ENCODE data around the gene SLC41A2. TPM values are rescaled to one million over a fixed set of nuclear protein-coding genes. Genes with fewer than 3 reads are reported as not detected.

SLC41A2 gene
- total RNA-seq, 2 donors from 2014 or later, result 2.9 TPM

DNA sequence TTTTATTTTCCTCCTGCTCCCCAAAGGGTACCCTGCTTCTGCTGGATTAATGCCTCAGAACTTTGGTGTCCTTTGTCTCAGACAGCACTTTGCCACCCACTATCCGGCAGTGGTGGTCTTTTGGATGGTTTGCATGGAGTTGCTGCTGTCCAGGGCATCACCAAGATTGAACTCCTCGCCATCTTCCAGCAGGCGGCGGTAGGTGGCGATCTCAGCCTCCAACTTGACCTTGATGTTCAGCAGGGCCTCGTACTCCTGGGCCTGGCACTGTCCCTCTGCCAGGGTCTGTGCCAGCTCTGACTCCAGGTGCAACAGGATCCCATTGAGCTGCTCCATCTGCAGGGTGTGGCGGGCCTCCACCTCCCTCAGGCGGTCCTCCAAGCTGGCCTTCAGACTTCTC is 18.6 kb upstream of the SLC41A2 start:
- H3K4me3 Mint-ChIP-seq, result no peak overlapping the region
- no peak overlapping the region for H3K27ac Mint-ChIP-seq
- no peak for DNase-seq
- H3K4me1 Mint-ChIP-seq, result no peaks in the 10 kb centered on the region
- H3K36me3 Mint-ChIP-seq (ENCODE audit: low read depth), result no peaks in the 10 kb centered on the region
- H3K9me3 ChIP-seq (ENCODE audit: control insufficient read depth, low read length, poor library complexity, severe bottlenecking), result no peaks in the 10 kb centered on the region
- H3K27me3 Mint-ChIP-seq, result no peaks in the 10 kb centered on the region
- ATAC-seq, result no peak

DNA sequence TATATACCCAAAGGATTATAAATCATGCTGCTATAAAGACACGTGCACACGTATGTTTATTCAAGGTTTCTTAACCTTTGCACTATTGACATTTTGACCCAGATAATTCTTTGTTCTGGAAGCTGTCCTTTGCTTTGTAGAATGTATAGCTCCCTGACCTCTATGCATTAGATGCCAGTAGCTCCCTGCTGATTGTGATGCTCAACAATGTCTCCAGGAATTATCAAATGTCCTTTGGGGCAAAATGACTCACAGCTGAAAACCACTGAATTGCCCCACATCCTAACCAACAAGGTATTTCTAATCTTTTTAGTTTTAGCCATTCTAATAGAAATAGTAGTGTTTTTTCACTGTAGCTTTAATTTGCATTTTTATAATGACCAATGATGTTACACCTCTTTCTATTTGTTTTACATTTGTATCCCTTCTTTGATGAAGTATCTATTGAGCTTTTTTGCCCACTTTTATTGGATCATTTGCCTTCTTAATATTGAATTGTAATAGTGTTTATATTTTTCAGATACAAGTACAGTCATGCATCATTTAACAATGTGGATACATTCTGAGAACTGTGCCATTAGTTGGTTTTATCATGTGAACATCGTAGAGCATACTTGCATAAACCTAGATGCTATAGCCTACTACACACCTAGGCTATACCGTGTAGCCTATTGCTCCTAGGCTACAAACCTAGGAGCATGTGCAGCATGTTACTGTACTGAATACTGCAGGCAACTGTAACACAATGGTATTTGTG is 17.7 kb upstream of the SLC41A2 start:
- Mint-ChIP-seq H3K4me1 (no peaks in the 10 kb centered on the region), H3K27me3 (no peaks in the 10 kb centered on the region), H3K4me3 (no peak overlapping the region), H3K27ac (no peak overlapping the region), H3K36me3 (ENCODE audit: low read depth) (no peaks in the 10 kb centered on the region)
- no peaks in the 10 kb centered on the region for H3K9me3 ChIP-seq (ENCODE audit: control insufficient read depth, low read length, poor library complexity, severe bottlenecking)
- DNase-seq, result no peak
- no peak for ATAC-seq

DNA sequence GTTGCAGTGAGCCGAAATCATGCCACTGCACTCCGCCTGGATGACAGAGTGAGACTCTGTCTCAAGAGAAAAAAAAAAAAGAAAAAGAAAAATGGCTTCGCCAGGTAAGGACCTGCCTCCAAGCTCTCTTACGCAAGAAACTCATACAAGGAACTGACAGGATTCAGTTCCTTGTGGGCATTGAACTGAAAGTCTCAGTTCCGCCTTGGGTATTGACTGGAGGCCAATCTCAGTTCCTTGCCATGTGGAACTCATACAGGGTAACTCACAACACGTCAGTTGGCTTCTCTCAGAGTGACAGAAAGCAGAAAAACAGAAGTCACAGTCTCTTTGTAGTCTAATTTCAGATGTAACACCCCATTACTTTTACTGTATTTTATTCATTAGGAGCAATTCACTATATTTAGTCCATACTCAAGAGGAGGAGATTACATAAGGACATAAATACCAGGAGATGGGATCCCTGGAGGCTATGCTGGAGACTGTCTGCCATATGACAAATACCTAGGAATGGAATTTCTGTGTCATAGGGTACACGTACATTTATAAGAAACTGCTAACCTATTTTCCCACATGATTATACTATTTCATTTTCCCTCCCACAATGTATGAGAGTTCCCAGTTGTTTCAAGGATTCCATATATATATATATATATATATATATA is 16.7 kb upstream of the SLC41A2 start:
- DNase-seq, result no peak
- Mint-ChIP-seq H3K4me1 (no peaks in the 10 kb centered on the region), H3K27me3 (no peaks in the 10 kb centered on the region), H3K4me3 (no peak overlapping the region), H3K27ac (no peak overlapping the region), H3K36me3 (ENCODE audit: low read depth) (no peaks in the 10 kb centered on the region)
- peak; percentile 79 for ATAC-seq
- no peaks in the 10 kb centered on the region for H3K9me3 ChIP-seq (ENCODE audit: control insufficient read depth, low read length, poor library complexity, severe bottlenecking)

DNA sequence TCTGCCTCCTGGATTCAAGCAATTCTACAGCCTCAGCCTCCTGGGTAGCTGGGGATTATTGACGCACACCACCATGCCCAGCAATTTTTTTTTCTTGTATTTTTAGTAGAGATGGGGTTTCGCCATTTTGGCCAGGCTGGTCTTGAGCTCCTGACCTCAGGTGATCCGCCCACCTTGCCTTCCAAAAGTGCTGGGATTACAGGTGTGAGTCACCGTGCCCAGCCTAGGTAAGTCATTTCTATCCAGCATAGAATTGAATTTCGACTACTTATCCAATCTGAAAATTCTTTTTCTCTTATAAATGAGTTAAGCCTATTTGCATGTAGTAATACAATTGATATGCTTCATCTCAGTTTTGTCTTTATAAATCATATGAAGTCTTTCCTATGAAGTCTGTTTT is 15.2 kb upstream of the SLC41A2 start:
- Mint-ChIP-seq H3K4me1 (no peaks in the 10 kb centered on the region), H3K36me3 (ENCODE audit: low read depth) (no peaks in the 10 kb centered on the region), H3K27me3 (no peaks in the 10 kb centered on the region), H3K27ac (no peak overlapping the region), H3K4me3 (no peak overlapping the region)
- no peaks in the 10 kb centered on the region for H3K9me3 ChIP-seq (ENCODE audit: control insufficient read depth, low read length, poor library complexity, severe bottlenecking)
- no peak for ATAC-seq
- no peak for DNase-seq

DNA sequence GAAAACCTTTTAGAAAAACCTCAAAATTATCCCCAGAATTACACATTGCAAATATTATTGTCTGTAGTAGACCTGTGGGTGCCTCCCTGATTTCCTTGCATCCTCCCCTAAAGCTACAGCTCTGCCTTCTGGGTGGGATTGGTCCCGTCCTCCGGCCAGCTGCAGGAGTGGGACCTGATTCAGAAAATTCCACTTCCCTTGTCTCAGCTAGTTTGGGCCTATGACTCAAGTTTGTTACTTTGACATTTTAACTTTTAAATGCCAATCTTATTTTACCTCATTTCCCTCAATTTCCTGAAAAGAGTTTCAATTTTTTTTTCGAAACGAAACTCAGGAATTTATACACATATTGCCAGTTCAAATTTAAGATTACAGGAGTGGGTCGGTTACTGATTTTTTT is 13.2 kb upstream of the SLC41A2 start:
- Mint-ChIP-seq H3K27me3 (no peaks in the 10 kb centered on the region), H3K27ac (no peak overlapping the region), H3K36me3 (ENCODE audit: low read depth) (no peaks in the 10 kb centered on the region), H3K4me3 (no peak overlapping the region), H3K4me1 (no peaks in the 10 kb centered on the region)
- no peaks in the 10 kb centered on the region for H3K9me3 ChIP-seq (ENCODE audit: control insufficient read depth, low read length, poor library complexity, severe bottlenecking)
- DNase-seq, result no peak
- ATAC-seq, result no peak

DNA sequence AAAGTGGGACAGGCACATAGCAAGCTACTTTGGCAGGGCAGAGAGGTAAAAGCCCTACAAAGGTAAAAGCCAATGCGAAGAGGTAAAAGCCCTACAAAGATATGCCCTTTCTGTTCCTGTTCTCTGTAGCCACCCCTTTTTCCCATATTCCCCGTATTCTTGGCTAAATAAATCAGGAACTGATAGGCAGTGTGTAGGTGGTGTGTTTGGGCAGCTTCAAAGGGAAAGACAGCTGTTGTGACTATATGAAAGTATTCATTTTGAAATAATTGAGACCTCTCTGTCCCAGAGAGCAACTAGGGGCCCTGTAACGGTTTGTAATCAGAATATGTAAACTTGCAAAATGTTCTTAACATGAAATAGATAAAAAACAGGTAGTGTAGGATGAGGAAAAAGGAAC is 11.3 kb upstream of the SLC41A2 start:
- Mint-ChIP-seq H3K36me3 (ENCODE audit: low read depth) (no peaks in the 10 kb centered on the region), H3K4me3 (no peak overlapping the region), H3K27me3 (peaks cover 7% of the 10 kb centered on the region), H3K27ac (no peak overlapping the region), H3K4me1 (no peaks in the 10 kb centered on the region)
- H3K9me3 ChIP-seq (ENCODE audit: control insufficient read depth, low read length, poor library complexity, severe bottlenecking), result no peaks in the 10 kb centered on the region
- DNase-seq, result no peak
- ATAC-seq, result no peak

DNA sequence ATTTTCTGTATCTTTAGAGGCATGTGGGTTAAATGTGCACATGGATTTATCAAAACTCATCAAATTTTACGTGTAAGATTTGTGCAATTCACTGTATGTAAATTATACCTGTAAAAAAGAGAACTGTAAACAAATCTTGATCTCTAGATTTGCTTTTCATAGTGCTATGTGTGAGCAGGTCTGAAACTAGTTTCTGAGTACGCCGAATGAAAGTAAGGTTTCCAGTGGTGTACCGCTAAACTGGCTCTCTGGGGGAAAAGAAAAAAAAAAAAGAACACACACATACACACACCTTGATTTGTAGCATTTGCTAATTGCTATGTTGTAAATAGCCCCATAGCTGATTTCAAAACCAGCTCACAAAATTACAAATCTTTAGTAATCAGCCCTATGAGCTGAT is 8.6 kb upstream of the SLC41A2 start:
- Mint-ChIP-seq H3K27ac (no peak overlapping the region), H3K4me3 (no peak overlapping the region), H3K27me3 (peaks cover 25% of the 10 kb centered on the region), H3K4me1 (no peaks in the 10 kb centered on the region), H3K36me3 (ENCODE audit: low read depth) (no peaks in the 10 kb centered on the region)
- ATAC-seq (no peak), DNase-seq (no peak)
- no peaks in the 10 kb centered on the region for H3K9me3 ChIP-seq (ENCODE audit: control insufficient read depth, low read length, poor library complexity, severe bottlenecking)

DNA sequence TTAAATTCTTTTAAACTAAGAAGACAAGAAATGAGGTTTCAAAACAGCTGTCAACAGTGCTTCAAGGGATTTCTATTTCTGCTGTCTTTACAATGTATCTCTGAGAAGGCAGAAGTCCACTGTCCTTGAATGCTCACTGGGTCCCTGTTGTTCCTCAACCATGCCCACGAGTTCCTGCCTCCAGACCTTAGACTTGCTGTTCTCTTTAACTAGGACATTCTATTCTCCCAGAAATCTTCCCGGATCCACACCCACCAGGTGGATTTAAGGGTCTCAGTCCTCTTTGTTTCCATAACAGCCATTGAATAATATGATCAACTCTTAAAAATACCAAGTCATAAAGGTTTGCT is 6.7 kb upstream of the SLC41A2 start:
- Mint-ChIP-seq H3K4me3 (no peak overlapping the region), H3K36me3 (ENCODE audit: low read depth) (no peaks in the 10 kb centered on the region), H3K27ac (no peak overlapping the region), H3K4me1 (peaks cover 2% of the 10 kb centered on the region), H3K27me3 (peaks cover 25% of the 10 kb centered on the region)
- H3K9me3 ChIP-seq (ENCODE audit: control insufficient read depth, low read length, poor library complexity, severe bottlenecking), result no peaks in the 10 kb centered on the region
- DNase-seq (no peak), ATAC-seq (no peak)

DNA sequence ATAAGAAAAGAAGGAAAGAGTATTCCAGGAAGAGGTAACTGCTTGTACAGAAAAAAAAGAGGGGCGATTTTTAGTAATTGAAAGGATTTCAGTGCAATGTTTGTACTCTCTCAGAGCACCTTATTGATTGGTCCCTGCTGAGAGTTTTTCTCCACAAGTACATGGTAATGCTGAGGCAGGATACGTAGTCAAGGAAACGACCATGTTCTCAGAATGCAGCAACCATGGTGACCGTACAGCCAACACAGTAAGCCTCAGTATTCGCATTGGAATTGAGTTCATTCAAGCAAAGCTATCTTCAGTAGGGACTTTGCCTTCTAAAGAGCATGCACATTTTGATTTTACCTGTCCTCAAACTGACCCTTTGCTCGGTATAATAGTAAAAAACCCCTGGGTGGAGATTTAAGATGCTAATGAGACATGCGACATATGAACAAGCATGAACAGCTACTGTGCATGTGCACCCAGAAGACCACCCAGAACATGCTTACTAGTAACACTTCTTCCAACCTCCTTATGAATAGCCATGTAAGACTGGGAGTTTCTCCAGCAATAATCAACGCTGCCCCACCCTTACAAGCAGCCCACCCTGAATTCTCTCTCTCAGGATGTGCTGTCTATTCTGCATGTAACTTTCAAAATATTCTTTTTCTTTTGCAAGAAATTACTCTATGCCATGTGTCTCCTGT is 6.2 kb upstream of the SLC41A2 start:
- ATAC-seq, result no peak
- Mint-ChIP-seq H3K36me3 (ENCODE audit: low read depth) (no peaks in the 10 kb centered on the region), H3K27me3 (peaks cover 25% of the 10 kb centered on the region), H3K4me3 (no peak overlapping the region), H3K27ac (no peak overlapping the region), H3K4me1 (peaks cover 5% of the 10 kb centered on the region)
- no peaks in the 10 kb centered on the region for H3K9me3 ChIP-seq (ENCODE audit: control insufficient read depth, low read length, poor library complexity, severe bottlenecking)
- DNase-seq, result no peak

DNA sequence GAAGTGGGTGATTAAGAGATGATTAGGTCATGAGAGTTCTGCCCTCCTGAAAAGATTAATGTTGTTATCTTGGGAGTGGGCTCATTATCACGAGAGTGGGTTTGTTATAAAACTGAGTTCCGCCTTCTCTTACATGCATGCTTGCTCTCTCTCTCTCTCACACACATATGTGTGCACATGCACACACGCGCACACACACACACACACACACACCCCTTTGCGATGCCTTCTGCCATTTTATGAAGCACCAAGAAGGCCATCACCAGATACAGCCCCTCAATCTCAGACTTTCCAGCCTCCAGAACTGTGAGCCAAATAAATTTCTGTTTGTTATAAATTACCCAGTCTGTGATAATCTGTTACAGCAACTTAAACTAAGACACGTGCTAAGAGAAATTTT is 5.7 kb upstream of the SLC41A2 start:
- no peak overlapping the region for H3K4me3 Mint-ChIP-seq
- DNase-seq (no peak), ATAC-seq (no peak)
- peaks cover 9% of the 10 kb centered on the region for H3K4me1 Mint-ChIP-seq
- peaks cover 25% of the 10 kb centered on the region for H3K27me3 Mint-ChIP-seq
- H3K27ac Mint-ChIP-seq, result no peak overlapping the region
- H3K36me3 Mint-ChIP-seq (ENCODE audit: low read depth), result no peaks in the 10 kb centered on the region
- H3K9me3 ChIP-seq (ENCODE audit: control insufficient read depth, low read length, poor library complexity, severe bottlenecking), result no peaks in the 10 kb centered on the region

DNA sequence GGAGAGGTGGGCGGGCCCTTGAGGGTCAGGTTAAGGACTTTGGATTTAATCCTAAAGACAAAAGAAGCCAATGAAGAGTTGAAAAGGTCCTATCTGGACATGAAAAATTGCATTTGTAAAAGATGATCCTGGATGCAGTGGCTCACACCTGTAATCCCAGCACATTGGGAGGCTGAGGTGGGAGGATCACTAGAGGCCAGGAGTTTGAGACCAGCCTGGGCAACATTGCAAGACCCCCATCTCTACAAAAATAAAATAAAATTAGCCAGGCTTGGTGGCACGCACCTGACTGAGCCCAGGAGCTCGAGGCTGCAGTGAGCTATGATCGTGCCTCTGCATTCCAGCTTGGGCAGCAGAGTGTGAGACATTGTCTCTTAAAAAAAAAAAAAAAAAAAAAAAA is 2.4 kb upstream of the SLC41A2 start:
- Mint-ChIP-seq H3K4me3 (no peak overlapping the region), H3K27me3 (peaks cover 25% of the 10 kb centered on the region), H3K4me1 (peaks cover 18% of the 10 kb centered on the region), H3K27ac (no peak overlapping the region), H3K36me3 (ENCODE audit: low read depth) (no peaks in the 10 kb centered on the region)
- DNase-seq (no peak), ATAC-seq (no peak)
- no peaks in the 10 kb centered on the region for H3K9me3 ChIP-seq (ENCODE audit: control insufficient read depth, low read length, poor library complexity, severe bottlenecking)

DNA sequence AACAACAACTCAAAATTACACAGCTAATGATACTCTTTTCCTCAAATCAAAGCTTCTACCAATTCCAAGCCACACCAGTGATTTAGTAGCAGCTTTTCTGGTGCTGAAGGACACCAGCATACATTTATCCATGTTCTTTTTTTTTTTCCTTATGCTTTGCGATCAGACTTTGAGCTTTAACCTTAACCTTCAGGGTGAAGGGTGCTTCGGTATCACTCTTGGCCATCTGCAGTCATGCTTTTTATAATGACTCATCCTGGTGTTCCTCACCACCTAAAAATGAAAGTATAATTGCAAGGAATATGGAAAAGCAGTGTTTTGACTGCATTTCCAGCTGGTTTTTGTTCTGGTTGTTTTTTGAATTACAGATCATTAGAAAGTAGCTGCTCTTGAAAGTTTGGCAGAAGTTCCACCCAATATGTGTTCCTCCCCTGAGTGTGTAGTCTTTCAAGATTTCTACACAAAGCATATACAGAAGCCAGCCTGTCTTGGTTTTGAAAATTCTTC is 1.3 kb upstream of the SLC41A2 start:
- Mint-ChIP-seq H3K27me3 (peaks cover 18% of the 10 kb centered on the region), H3K27ac (peak overlapping the region; percentile 92), H3K36me3 (ENCODE audit: low read depth) (no peaks in the 10 kb centered on the region), H3K4me3 (peak overlapping the region; percentile 52), H3K4me1 (peaks cover 18% of the 10 kb centered on the region)
- H3K9me3 ChIP-seq (ENCODE audit: control insufficient read depth, low read length, poor library complexity, severe bottlenecking), result no peaks in the 10 kb centered on the region
- DNase-seq, result no peak
- no peak for ATAC-seq

DNA sequence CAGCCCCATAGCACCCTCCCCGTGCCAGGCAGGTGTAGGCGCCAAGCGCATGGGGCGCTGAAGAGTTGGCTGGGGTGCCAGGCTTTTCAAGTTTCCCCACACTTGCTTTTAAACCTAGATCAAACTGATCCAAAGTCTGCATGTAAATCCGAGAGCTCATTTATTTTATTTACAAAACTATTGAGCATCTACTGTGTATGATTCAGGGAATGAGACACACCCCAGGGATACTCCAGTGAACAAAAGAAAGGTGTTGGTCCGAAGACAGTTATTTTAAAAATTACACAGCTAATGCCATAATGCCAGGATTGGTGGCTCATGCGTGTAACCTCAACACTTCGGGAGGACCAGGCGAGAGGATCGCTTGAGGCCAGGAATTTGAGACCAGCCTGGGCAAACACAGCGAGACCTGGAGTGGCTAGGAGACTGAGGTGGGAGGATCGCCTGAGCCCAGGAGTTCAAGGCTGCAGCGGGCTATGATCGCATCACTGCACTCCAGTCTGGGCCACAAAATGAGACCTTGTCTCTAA is 780 bp upstream of the SLC41A2 start:
- no peak for ATAC-seq
- Mint-ChIP-seq H3K27ac (peak overlapping the region; percentile 92), H3K27me3 (peaks cover 16% of the 10 kb centered on the region), H3K4me3 (peak overlapping the region; percentile 97), H3K4me1 (peaks cover 20% of the 10 kb centered on the region), H3K36me3 (ENCODE audit: low read depth) (no peaks in the 10 kb centered on the region)
- DNase-seq, result no peak
- no peaks in the 10 kb centered on the region for H3K9me3 ChIP-seq (ENCODE audit: control insufficient read depth, low read length, poor library complexity, severe bottlenecking)
